Urothelium cell line (cell line): ENCODE results near the gene SAMHD1.
"Not testable (repeated sequence)": the region's sequence is repeated elsewhere in the genome, so short reads cannot be mapped to it uniquely, and the experiment has no call there.

Experiments
- DNase-seq: peaks from one replicate; pipeline ENCODE4 v3.0.0; 2011; ENCODE audit warnings: low spot score, mixed read lengths
- FAIRE-seq: peaks from 2 replicates; lab custom pipeline; 2011; peaks lifted over from hg19 to GRCh38; lab: Jason Lieb, UNC

Gene SAMHD1

GRCh38 chr20:36956674-36957073, 5.2 kb upstream of the SAMHD1 start:
- no peak for FAIRE-seq
- no peak for DNase-seq

GRCh38 chr20:36956016-36956415, 4.5 kb upstream of the SAMHD1 start:
- FAIRE-seq (no peak), DNase-seq (no peak)

- no peak for FAIRE-seq
- DNase-seq: no peak
Measured at GRCh38 chr20:36951979-36952738, 651 bp upstream of the SAMHD1 start.

GRCh38 chr20:36950414-36951197, 902 bp downstream of the SAMHD1 start:
- DNase-seq (peak; percentile 54), FAIRE-seq (no peak)

GRCh38 chr20:36941401-36941835, 10.1 kb downstream of the SAMHD1 start:
- no peak for DNase-seq
- no peak for FAIRE-seq

- no peak for FAIRE-seq
- DNase-seq: no peak
Measured at GRCh38 chr20:36937402-36937770, 14.1 kb downstream of the SAMHD1 start.

- not testable (repeated sequence) for DNase-seq, FAIRE-seq
Measured at GRCh38 chr20:36936761-36937401, 14.6 kb downstream of the SAMHD1 start.

GRCh38 chr20:36936341-36936740, 15.2 kb downstream of the SAMHD1 start:
- DNase-seq (no peak), FAIRE-seq (no peak)

GRCh38 chr20:36933571-36933970, 17.9 kb downstream of the SAMHD1 start:
- DNase-seq, FAIRE-seq: not testable (repeated sequence)

- FAIRE-seq (no peak), DNase-seq (no peak)
Measured at GRCh38 chr20:36932476-36933426, 18.8 kb downstream of the SAMHD1 start.

- not testable (repeated sequence) for DNase-seq, FAIRE-seq
Measured at GRCh38 chr20:36932067-36932466, 19.4 kb downstream of the SAMHD1 start.

- no peak for DNase-seq
- FAIRE-seq: no peak
Measured at GRCh38 chr20:36929691-36930090, 21.8 kb downstream of the SAMHD1 start.

GRCh38 chr20:36929290-36929689, 22.2 kb downstream of the SAMHD1 start:
- FAIRE-seq: no peak
- DNase-seq: no peak

- DNase-seq (no peak), FAIRE-seq (no peak)
Measured at GRCh38 chr20:36927704-36928103, 23.8 kb downstream of the SAMHD1 start.

- DNase-seq (no peak), FAIRE-seq (no peak)
Measured at GRCh38 chr20:36926653-36927200, 24.8 kb downstream of the SAMHD1 start.

GRCh38 chr20:36925234-36925633, 26.3 kb downstream of the SAMHD1 start:
- DNase-seq (no peak), FAIRE-seq (no peak)

- DNase-seq: no peak
- no peak for FAIRE-seq
Measured at GRCh38 chr20:36924167-36925045, 27.1 kb downstream of the SAMHD1 start.

GRCh38 chr20:36920334-36920730, 31.2 kb downstream of the SAMHD1 start:
- FAIRE-seq (no peak), DNase-seq (no peak)

- FAIRE-seq (no peak), DNase-seq (peak; percentile 65)
Measured at GRCh38 chr20:36919715-36920333, 31.7 kb downstream of the SAMHD1 start.
